Osteoblast (primary cell): ENCODE data around the gene ERBB3. TPM values are rescaled to one million over a fixed set of nuclear protein-coding genes. Genes with fewer than 3 reads are reported as not detected.

Experiments
- DNase-seq: peaks from one replicate; pipeline ENCODE4 v3.0.0; 2011; ENCODE audit warnings: low spot score, mixed read lengths; ENCODE audit not compliant: insufficient read length; ENCODE audit errors: missing footprints
- H2AFZ ChIP-seq: 2 replicates; pipeline ENCODE4 v1.6.0; 2011; ENCODE audit warnings: mild to moderate bottlenecking, low read length
- H3K27ac ChIP-seq: 2 replicates; pipeline ENCODE4 v1.5.1; 2011; ENCODE audit warnings: mild to moderate bottlenecking, low read depth, low read length, moderate library complexity
- H3K27me3 ChIP-seq: 2 replicates; pipeline ENCODE4 v1.6.0; 2012; ENCODE audit warnings: mild to moderate bottlenecking, control low read depth, inconsistent platforms, low read length, moderate library complexity; ENCODE audit not compliant: insufficient read depth
- H3K36me3 ChIP-seq: 2 replicates; pipeline ENCODE4 v1.5.1; 2011; ENCODE audit warnings: mild to moderate bottlenecking, low read length, control low read depth, moderate library complexity; ENCODE audit not compliant: insufficient read depth
- H3K4me1 ChIP-seq: 2 replicates; pipeline ENCODE4 v1.5.1; 2011; ENCODE audit warnings: mild to moderate bottlenecking, low read length, control low read depth, moderate library complexity; ENCODE audit not compliant: insufficient read depth
- H3K4me2 ChIP-seq: 2 replicates; pipeline ENCODE4 v1.6.0; 2011; ENCODE audit warnings: mild to moderate bottlenecking, low read length; ENCODE audit not compliant: insufficient read depth
- H3K4me3 ChIP-seq: fragments of 200-600 bp; sonication (generic); 3 replicates; pipeline ENCODE4 v1.5.1; 2012; ENCODE audit warnings: mild to moderate bottlenecking, low read length, inconsistent platforms; ENCODE audit not compliant: insufficient read depth
- H3K79me2 ChIP-seq: 2 replicates; pipeline ENCODE4 v1.6.0; 2012; ENCODE audit warnings: mild to moderate bottlenecking, low read length, control low read depth, inconsistent platforms; ENCODE audit not compliant: insufficient read depth
- H3K9me3 ChIP-seq: 2 replicates; pipeline ENCODE4 v1.5.1; 2011; ENCODE audit warnings: low read depth, low read length, control low read depth
- H4K20me1 ChIP-seq: 2 replicates; pipeline ENCODE4 v1.6.0; 2012; ENCODE audit warnings: mild to moderate bottlenecking, low read length, control low read depth; ENCODE audit not compliant: insufficient read depth
- total RNA-seq: library from RNA; depleted of rRNA; stranded (reverse); fragments of >200 nt; gene quantifications from 2 replicates; pipeline ENCODE4 v1.2.3, GENCODE V29; 2012
- TF ChIP-seq, protein P1 (sequence below): IDR thresholded peaks from 2 replicates; pipeline ENCODE4 v1.5.1; 2011; ENCODE audit warnings: mild to moderate bottlenecking, low read depth, low read length, moderate library complexity; ENCODE audit errors: extremely low read depth

The ERBB3 gene
- total RNA-seq, 1 donor: 1.1 TPM

- no peak for DNase-seq
- Histone ChIP-seq H3K79me2 (peaks cover 31% of the 10 kb centered on the region), H2AFZ (no peak overlapping the region), H3K36me3 (peaks cover 16% of the 10 kb centered on the region), H3K4me3 (peak overlapping the region; percentile 71), H3K27ac (peak overlapping the region; percentile 72), H3K27me3 (no peaks in the 10 kb centered on the region), H3K9me3 (no peaks in the 10 kb centered on the region), H3K4me1 (peaks cover 23% of the 10 kb centered on the region), H4K20me1 (no peaks in the 10 kb centered on the region), H3K4me2 (peak overlapping the region; percentile 92)
- TF ChIP-seq, protein P1, sequence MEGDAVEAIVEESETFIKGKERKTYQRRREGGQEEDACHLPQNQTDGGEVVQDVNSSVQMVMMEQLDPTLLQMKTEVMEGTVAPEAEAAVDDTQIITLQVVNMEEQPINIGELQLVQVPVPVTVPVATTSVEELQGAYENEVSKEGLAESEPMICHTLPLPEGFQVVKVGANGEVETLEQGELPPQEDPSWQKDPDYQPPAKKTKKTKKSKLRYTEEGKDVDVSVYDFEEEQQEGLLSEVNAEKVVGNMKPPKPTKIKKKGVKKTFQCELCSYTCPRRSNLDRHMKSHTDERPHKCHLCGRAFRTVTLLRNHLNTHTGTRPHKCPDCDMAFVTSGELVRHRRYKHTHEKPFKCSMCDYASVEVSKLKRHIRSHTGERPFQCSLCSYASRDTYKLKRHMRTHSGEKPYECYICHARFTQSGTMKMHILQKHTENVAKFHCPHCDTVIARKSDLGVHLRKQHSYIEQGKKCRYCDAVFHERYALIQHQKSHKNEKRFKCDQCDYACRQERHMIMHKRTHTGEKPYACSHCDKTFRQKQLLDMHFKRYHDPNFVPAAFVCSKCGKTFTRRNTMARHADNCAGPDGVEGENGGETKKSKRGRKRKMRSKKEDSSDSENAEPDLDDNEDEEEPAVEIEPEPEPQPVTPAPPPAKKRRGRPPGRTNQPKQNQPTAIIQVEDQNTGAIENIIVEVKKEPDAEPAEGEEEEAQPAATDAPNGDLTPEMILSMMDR: no peak
Measured at GRCh38 chr12:56126732-56127239, 46.8 kb downstream of the ERBB3 start.

GRCh38 chr12:56127485-56127887 lies 47.5 kb downstream of the ERBB3 start:
- Histone ChIP-seq H4K20me1 (no peaks in the 10 kb centered on the region), H3K4me2 (peak overlapping the region; percentile 92), H3K36me3 (peaks cover 23% of the 10 kb centered on the region), H3K79me2 (peaks cover 31% of the 10 kb centered on the region), H3K27me3 (no peaks in the 10 kb centered on the region), H3K4me1 (peaks cover 23% of the 10 kb centered on the region), H2AFZ (peak overlapping the region; percentile 49), H3K27ac (peak overlapping the region; percentile 72), H3K4me3 (peak overlapping the region; percentile 71), H3K9me3 (no peaks in the 10 kb centered on the region)
- no peak for DNase-seq
- TF ChIP-seq, protein P1: no peak

- H2AFZ ChIP-seq: peak within 1 kb of the TSS; percentile 51
Measured at GRCh38 chr12:56127888-56128669, 48.1 kb downstream of the ERBB3 start, which contains the start of gene ESYT1. Gene ESYT1 (plus strand): TSS chr12:56128267. CDS start chr12:56128320, 53 bp downstream.

More at GRCh38 chr12:56127888-56128669, 48.1 kb downstream of the ERBB3 start, which contains the start of gene ESYT1:
- Histone ChIP-seq H3K9me3 (no peaks in the 10 kb centered on the region), H4K20me1 (no peaks in the 10 kb centered on the region), H3K4me3 (peak within 1 kb of the TSS; percentile 86), H3K27me3 (no peaks in the 10 kb centered on the region), H3K4me1 (peaks cover 23% of the 10 kb centered on the region), H3K79me2 (peaks cover 31% of the 10 kb centered on the region), H3K27ac (peak within 1 kb of the TSS; percentile 72), H3K4me2 (peak within 1 kb of the TSS; percentile 92), H3K36me3 (peaks cover 27% of the 10 kb centered on the region)
- TF ChIP-seq, protein P1: no peak
- peak; percentile 97 for DNase-seq
